HCT116 (cell line): ENCODE results near the gene MXRA8. TPM values are rescaled to one million over a fixed set of nuclear protein-coding genes. Genes with fewer than 3 reads are reported as not detected.

Experiments
- ATAC-seq: fragments of 200-7000 bp; cut with Tn5 transposase; 2 replicates; pipeline ENCODE4 v1.9.1; 2020; ENCODE audit warnings: mild to moderate bottlenecking, moderate library complexity
- BruUV-seq: library from RNA; stranded (reverse); fragments of 400-500 nt; replicated peaks from 2 replicates; lab custom pipeline; 2021; lab: Mats Ljungman, UMichigan
- CTCF ChIA-PET: fragments of 300-600 bp; sonication (Branson Sonifier 250); formaldehyde crosslinking; loops from one replicate; lab custom pipeline; 2021; ENCODE audit warnings: antibody characterized with exemption; lab: Charles Lee
- POLR2A ChIA-PET: fragments of 300-600, 350-600 bp; sonication (Branson Sonifier 250); formaldehyde crosslinking; loops from one replicate; lab custom pipeline; 2021; ENCODE audit warnings: antibody characterized with exemption; lab: Charles Lee
- RAD21 ChIA-PET, 2 experiments: fragments of 300-600 bp; sonication (Branson Sonifier 250); formaldehyde crosslinking; loops; one replicate each; lab custom pipeline; 2023; ENCODE audit warnings: low total read pairs in 2 of 2; ENCODE audit not compliant: uncharacterized antibody in 2 of 2, unreplicated experiment in 2 of 2, low non-redundant PET in 1 of 2; lab: Charles Lee
- DNase-seq: peaks from one replicate; pipeline ENCODE4 v3.0.0-alpha.2; 2010; ENCODE audit warnings: low read depth, low spot score
- H2AFZ ChIP-seq: fragments of 200-600 bp; shearing (Covaris generic), sonication (generic); 2 replicates; pipeline ENCODE4 v1.6.1; 2017; ENCODE audit warnings: low read depth, mixed run types, mixed read lengths, antibody characterized with exemption, low read length; ENCODE audit not compliant: poor library complexity, severe bottlenecking
- H3K27ac ChIP-seq: 2 replicates; pipeline ENCODE4 v1.5.1; 2012; ENCODE audit warnings: low read depth, low read length
- H3K27me3 ChIP-seq: fragments of 200-600 bp; sonication (generic); 2 replicates; pipeline ENCODE4 v1.6.1; 2016; ENCODE audit warnings: mixed run types, low read length, mixed read lengths; ENCODE audit not compliant: insufficient read depth
- H3K36me3 ChIP-seq, 2 experiments: fragments of 200-500 bp in 1 of 2; fragments of 200-600 bp in 1 of 2; sonication (Bioruptor generic) in 1 of 2; sonication (generic) in 1 of 2; 2 replicates each; pipeline versions ENCODE4 v1.5.1 to v1.6.1; 2014 to 2016; ENCODE audit warnings: low read length in 2 of 2, inconsistent platforms in 1 of 2, mixed read lengths in 1 of 2, mixed run types in 1 of 2; ENCODE audit not compliant: insufficient read depth in 2 of 2, control insufficient read depth in 1 of 2
- H3K4me1 ChIP-seq, 2 experiments: fragments of 200-600 bp in 1 of 2; sonication (generic) in 1 of 2; 2 replicates each; pipeline versions ENCODE4 v1.5.1 to v1.6.1; 2012 to 2017; ENCODE audit warnings: low read length in 2 of 2, inconsistent platforms in 1 of 2, mild to moderate bottlenecking in 1 of 2, mixed read lengths in 1 of 2, mixed run types in 1 of 2, moderate library complexity in 1 of 2; ENCODE audit not compliant: insufficient read depth in 2 of 2, control insufficient read depth in 1 of 2
- H3K4me2 ChIP-seq: fragments of 200-600 bp; sonication (generic); 2 replicates; pipeline ENCODE4 v1.6.1; 2017; ENCODE audit warnings: mixed run types, low read length, mixed read lengths
- H3K4me3 ChIP-seq, 2 experiments: fragments of 200-600 bp in 1 of 2; sonication (generic) in 1 of 2; replicated peaks in 1 of 2; 2 replicates each; pipeline ENCODE4 v1.5.1; 2011 to 2016; ENCODE audit warnings: low read length in 2 of 2, control low read depth in 1 of 2, low read depth in 1 of 2, mild to moderate bottlenecking in 1 of 2, mixed read lengths in 1 of 2, mixed run types in 1 of 2
- H3K79me2 ChIP-seq: fragments of 200-600 bp; sonication (generic); 2 replicates; pipeline ENCODE4 v1.6.1; 2017; ENCODE audit warnings: mild to moderate bottlenecking, mixed run types, low read length, moderate library complexity, mixed read lengths; ENCODE audit not compliant: insufficient read depth
- H3K9ac ChIP-seq: fragments of 200-600 bp; sonication (generic); 2 replicates; pipeline ENCODE4 v1.6.1; 2016; ENCODE audit warnings: low read length, mixed read lengths
- H3K9me2 ChIP-seq: fragments of 200-600 bp; sonication (generic), shearing (Covaris generic); 2 replicates; pipeline ENCODE4 v1.6.1; 2017; ENCODE audit warnings: mixed run types, mild to moderate bottlenecking, moderate library complexity; ENCODE audit not compliant: insufficient read depth
- H3K9me3 ChIP-seq, 2 experiments: fragments of 200-500 bp in 1 of 2; fragments of 200-600 bp in 1 of 2; sonication (Bioruptor generic) in 1 of 2; sonication (generic) in 1 of 2; 2 replicates each; pipeline ENCODE4 v1.6.1; 2014 to 2017; ENCODE audit warnings: low read length in 2 of 2, mixed read lengths in 2 of 2, inconsistent platforms in 1 of 2, low read depth in 1 of 2, mild to moderate bottlenecking in 1 of 2, mixed run types in 1 of 2, moderate library complexity in 1 of 2; ENCODE audit not compliant: control insufficient read depth in 1 of 2, insufficient read depth in 1 of 2
- H4K20me1 ChIP-seq: fragments of 200-600 bp; sonication (generic), shearing (Covaris generic); 2 replicates; pipeline ENCODE4 v1.6.1; 2017; ENCODE audit warnings: mixed run types, mild to moderate bottlenecking, moderate library complexity; ENCODE audit not compliant: insufficient read depth
- ATF3 ChIP-seq: IDR thresholded peaks from 2 replicates; pipeline ENCODE4 v1.6.1; 2012
- CBX3 ChIP-seq: IDR thresholded peaks from 2 replicates; pipeline ENCODE4 v1.6.1; 2012; ENCODE audit warnings: low read depth
- CTCF ChIP-seq, 3 experiments: fragments of 200-600 bp in 1 of 3; sonication (generic) in 1 of 3; IDR thresholded peaks in 2 of 3; conservative IDR thresholded peaks in 1 of 3; 2 replicates each; pipeline ENCODE4 v1.5.1; 2012 to 2017; ENCODE audit warnings: low read depth in 2 of 3, low read length in 2 of 3, antibody characterized with exemption in 1 of 3, borderline replicate concordance in 1 of 3, control low read depth in 1 of 3, mild to moderate bottlenecking in 1 of 3, mixed read lengths in 1 of 3, mixed run types in 1 of 3, moderate library complexity in 1 of 3; ENCODE audit not compliant: insufficient read depth in 1 of 3
- EGR1 ChIP-seq: IDR thresholded peaks from 2 replicates; pipeline ENCODE4 v1.6.1; 2012; ENCODE audit warnings: low read depth
- EZH2 ChIP-seq: fragments of 200-600 bp; sonication (generic); IDR thresholded peaks from 2 replicates; pipeline ENCODE4 v1.6.1; 2017; ENCODE audit warnings: antibody characterized with exemption, mixed run types
- EZH2phosphoT487 ChIP-seq: fragments of 200-600 bp; IDR thresholded peaks from 2 replicates; pipeline ENCODE4 v1.6.1; 2018; ENCODE audit warnings: antibody characterized with exemption, borderline replicate concordance
- FOSL1 ChIP-seq: IDR thresholded peaks from 2 replicates; pipeline ENCODE4 v1.6.1; 2012; ENCODE audit warnings: low read depth
- JUND ChIP-seq: IDR thresholded peaks from 2 replicates; pipeline ENCODE4 v1.6.1; 2012
- POLR2A ChIP-seq: IDR thresholded peaks from 2 replicates; pipeline ENCODE4 v1.7.0; 2011; ENCODE audit warnings: borderline replicate concordance; ENCODE audit not compliant: insufficient read depth, insufficient read length; ENCODE audit errors: extremely low read depth
- POLR2AphosphoS5 ChIP-seq: IDR thresholded peaks from 2 replicates; pipeline ENCODE4 v1.6.1; 2011; ENCODE audit warnings: mild to moderate bottlenecking, low read depth, low read length, moderate library complexity
- SP1 ChIP-seq: IDR thresholded peaks from 2 replicates; pipeline ENCODE4 v1.6.1; 2012; ENCODE audit warnings: low read depth
- SRF ChIP-seq: IDR thresholded peaks from 2 replicates; pipeline ENCODE4 v1.6.1; 2012; ENCODE audit warnings: low read depth
- TCF7L2 ChIP-seq: IDR thresholded peaks from 2 replicates; pipeline ENCODE4 v1.7.0; 2011; ENCODE audit warnings: borderline replicate concordance, inconsistent platforms; ENCODE audit not compliant: insufficient read depth, insufficient read length; ENCODE audit errors: extremely low read depth
- ZBTB33 ChIP-seq: IDR thresholded peaks from 2 replicates; pipeline ENCODE4 v1.6.1; 2011; ENCODE audit warnings: mild to moderate bottlenecking, low read length, moderate library complexity; ENCODE audit not compliant: insufficient replicate concordance; ENCODE audit errors: extremely low read depth
- ZFX ChIP-seq: fragments of 450-650 bp; IDR thresholded peaks from 2 replicates; pipeline ENCODE4 v1.6.1; 2017
- ZNF274 ChIP-seq: fragments of 200-500 bp; sonication (Bioruptor generic); IDR thresholded peaks from 2 replicates; pipeline ENCODE4 v1.6.1; 2014; ENCODE audit warnings: mild to moderate bottlenecking, low read depth, low read length, inconsistent platforms
- intact Hi-C: fragments of 100-400 bp; cut with micrococcal nuclease; formaldehyde crosslinking; loops from 2 replicates; pipeline ENCODE4 v1.10.0; 2022
- total RNA-seq: library from RNA; stranded (reverse); gene quantifications from one replicate; pipeline ENCODE4 v1.2.1, GENCODE V29; 2021; ENCODE audit not compliant: unreplicated experiment

The MXRA8 gene
- total RNA-seq, 1 experiment from 2014 or later: 0.74 TPM

GRCh38 chr1:1371364-1371745 is 13.0 kb upstream of the MXRA8 start:
- Histone ChIP-seq H4K20me1 (no peaks in the 10 kb centered on the region), H2AFZ (no peak overlapping the region), H3K4me2 (peak overlapping the region; percentile 8; the same call in 1 of the 2 replicates), H3K36me3 (peaks cover 0 to 11% of the 10 kb centered on the region in 2 experiments; a peak in 1 of 4 replicates), H3K9me2 (0 out of 2 replicates have a peak, but pooled peaks cover 3% of the 10 kb centered on the region), H3K9ac (no peak overlapping the region), H3K79me2 (peaks cover 29% of the 10 kb centered on the region), H3K4me3 (no peak overlapping the region), H3K27me3 (no peaks in the 10 kb centered on the region), H3K9me3 (peaks cover 0 to 10% of the 10 kb centered on the region in 2 experiments; a peak in 1 of 4 replicates), H3K4me1 (peaks cover 10 to 27% of the 10 kb centered on the region in 2 experiments), H3K27ac (peak overlapping the region; percentile 27; the same call in 1 of the 2 replicates)
- BruUV-seq: no TSS peak
- RAD21 ChIA-PET: interaction anchor here in 1 of 2 experiments (1.1 kb wide), 1 partner anchor 11 kb away, joined by 3 read pairs; no protein-coding TSS in a partner anchor
- DNase-seq (no peak), ATAC-seq (no peak)
- TF ChIP-seq EZH2phosphoT487: no peak
- no peak for TF ChIP-seq POLR2AphosphoS5
- no peak for TF ChIP-seq SRF
- no peak for TF ChIP-seq FOSL1
- TF ChIP-seq CBX3: no peak
- TF ChIP-seq ZBTB33: no peak
- CTCF ChIA-PET: no interaction called here
- intact Hi-C loops: no loop called here
- POLR2A ChIA-PET: interaction anchor here (1.1 kb wide), 1 partner anchor 23 kb away, joined by 3 read pairs; no protein-coding TSS in a partner anchor

GRCh38 chr1:1370771-1371300 is 12.5 kb upstream of the MXRA8 start:
- Histone ChIP-seq H3K79me2 (peaks cover 29% of the 10 kb centered on the region), H3K36me3 (peaks cover 0 to 11% of the 10 kb centered on the region in 2 experiments; a peak in 1 of 4 replicates), H3K27ac (no peak overlapping the region), H2AFZ (no peak overlapping the region), H3K4me1 (peaks cover 10 to 24% of the 10 kb centered on the region in 2 experiments), H4K20me1 (no peaks in the 10 kb centered on the region), H3K9me2 (0 out of 2 replicates have a peak, but pooled peaks cover 3% of the 10 kb centered on the region), H3K4me3 (no peak overlapping the region), H3K9ac (no peak overlapping the region), H3K27me3 (no peaks in the 10 kb centered on the region), H3K4me2 (no peak overlapping the region), H3K9me3 (peaks cover 0 to 15% of the 10 kb centered on the region in 2 experiments; a peak in 1 of 4 replicates)
- ATAC-seq (no peak), DNase-seq (no peak)
- no TSS peak for BruUV-seq
- RAD21 ChIA-PET: no interaction called here
- intact Hi-C loops: no loop called here
- TF ChIP-seq ATF3 (no peak), EZH2 (no peak), TCF7L2 (no peak), POLR2AphosphoS5 (no peak), POLR2A (no peak), ZNF274 (no peak), CBX3 (no peak), SP1 (no peak), FOSL1 (no peak), ZFX (no peak), EGR1 (no peak), JUND (no peak), EZH2phosphoT487 (no peak), CTCF (IDR thresholded peaks at IDR 0.05 in 2 of 3, conservative IDR thresholded peaks at IDR 0.05 in 1 of 3; ENCODE audit: borderline replicate concordance in 1 of 3, insufficient read depth in 1 of 3, low read depth in 2 of 3, low read length in 2 of 3) (no peak)
- CTCF ChIA-PET: no interaction called here
- POLR2A ChIA-PET: no interaction called here
